CD4-positive, alpha-beta T cell treated with Interleukin-17A for 1 hour (primary cell): ENCODE results near the gene GDAP1L1.
A peak's percentile ranks its signal among the peaks of the same experiment; 100 is the strongest.
"Not testable (repeated sequence)": the region's sequence is repeated elsewhere in the genome, so short reads cannot be mapped to it uniquely, and the experiment has no call there.

Experiments used
- DNase-seq: peaks from one replicate; pipeline ENCODE4 v3.0.0-alpha.2; 2020

GDAP1L1 gene

DNA sequence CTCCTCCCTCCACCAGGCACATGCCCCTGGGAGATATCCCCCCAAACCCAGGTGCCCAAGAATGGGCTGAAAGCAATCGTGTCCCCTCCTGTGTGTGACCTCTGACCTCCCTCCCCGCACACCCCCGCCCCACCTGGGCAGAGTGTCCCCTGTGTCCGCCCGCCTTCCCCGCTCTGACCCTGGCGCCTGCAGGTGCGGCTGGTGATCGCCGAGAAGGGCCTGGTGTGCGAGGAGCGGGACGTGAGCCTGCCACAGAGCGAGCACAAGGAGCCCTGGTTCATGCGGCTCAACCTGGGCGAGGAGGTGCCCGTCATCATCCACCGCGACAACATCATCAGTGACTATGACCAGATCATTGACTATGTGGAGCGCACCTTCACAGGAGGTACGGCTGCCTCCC lies 9.9 kb downstream of the GDAP1L1 start:
- no peak for DNase-seq

DNA sequence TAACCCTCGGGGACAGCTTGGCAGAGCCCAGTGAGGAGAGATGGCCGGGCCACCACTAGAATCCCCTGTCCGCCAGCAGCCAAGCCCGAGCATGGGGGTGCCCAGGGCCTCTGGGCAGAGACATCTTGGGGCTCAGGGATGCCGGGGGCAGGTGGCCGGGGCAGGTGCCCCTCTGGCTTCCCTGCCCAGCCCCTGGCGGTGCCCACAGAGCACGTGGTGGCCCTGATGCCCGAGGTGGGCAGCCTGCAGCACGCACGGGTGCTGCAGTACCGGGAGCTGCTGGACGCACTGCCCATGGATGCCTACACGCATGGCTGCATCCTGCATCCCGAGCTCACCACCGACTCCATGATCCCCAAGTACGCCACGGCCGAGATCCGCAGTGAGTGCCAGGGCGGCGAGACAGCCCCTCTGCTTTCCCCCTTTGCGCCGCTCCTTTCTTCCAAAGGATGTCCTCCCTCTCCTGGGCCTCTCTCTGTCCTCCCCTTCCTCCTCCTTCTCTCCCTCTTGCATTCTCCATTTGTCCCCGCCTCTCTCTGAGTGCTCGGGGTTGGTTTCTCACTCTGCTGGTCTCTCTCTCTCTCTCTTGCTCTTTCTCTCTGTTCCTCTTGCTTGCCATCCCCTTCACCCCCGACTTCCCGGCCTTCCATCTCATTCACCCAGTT lies 11.2 kb downstream of the GDAP1L1 start:
- no peak for DNase-seq

DNA sequence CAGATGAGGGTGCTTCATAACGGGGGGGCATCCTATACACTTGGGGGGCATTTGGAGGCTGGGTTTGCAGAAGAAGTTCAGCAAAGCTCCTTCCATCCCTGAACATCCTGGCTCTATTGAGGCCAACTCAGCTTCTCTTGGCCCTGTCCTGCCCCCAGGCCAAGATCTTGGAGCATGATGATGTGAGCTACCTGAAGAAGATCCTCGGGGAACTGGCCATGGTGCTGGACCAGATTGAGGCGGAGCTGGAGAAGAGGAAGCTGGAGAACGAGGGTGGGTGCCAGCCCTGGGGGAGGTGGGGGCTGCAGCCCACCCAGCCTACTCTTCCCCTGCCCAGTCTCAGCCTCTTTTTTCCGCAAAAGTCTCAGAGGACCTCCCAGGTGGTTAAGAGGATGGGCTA lies 17.2 kb downstream of the GDAP1L1 start:
- DNase-seq, result no peak

DNA sequence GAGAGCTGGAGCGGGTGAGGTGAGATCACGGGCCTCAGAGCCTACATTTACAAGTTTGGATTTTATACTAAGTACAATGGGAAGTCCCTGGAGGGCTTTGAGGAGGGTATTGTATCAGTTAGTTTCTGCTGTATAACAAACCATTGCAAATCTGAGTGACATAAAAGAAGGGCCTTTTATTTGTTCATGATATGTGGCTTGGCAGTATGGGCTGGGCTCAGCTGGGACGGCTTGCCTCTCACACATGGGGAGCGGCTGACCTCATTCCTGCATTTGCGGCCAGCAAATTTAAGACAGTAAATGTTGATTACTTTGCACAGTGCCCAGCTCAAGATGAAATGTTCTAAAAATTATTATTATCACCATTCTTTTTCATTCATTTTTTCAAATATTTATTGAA lies 21.7 kb downstream of the GDAP1L1 start:
- no peak for DNase-seq

DNA sequence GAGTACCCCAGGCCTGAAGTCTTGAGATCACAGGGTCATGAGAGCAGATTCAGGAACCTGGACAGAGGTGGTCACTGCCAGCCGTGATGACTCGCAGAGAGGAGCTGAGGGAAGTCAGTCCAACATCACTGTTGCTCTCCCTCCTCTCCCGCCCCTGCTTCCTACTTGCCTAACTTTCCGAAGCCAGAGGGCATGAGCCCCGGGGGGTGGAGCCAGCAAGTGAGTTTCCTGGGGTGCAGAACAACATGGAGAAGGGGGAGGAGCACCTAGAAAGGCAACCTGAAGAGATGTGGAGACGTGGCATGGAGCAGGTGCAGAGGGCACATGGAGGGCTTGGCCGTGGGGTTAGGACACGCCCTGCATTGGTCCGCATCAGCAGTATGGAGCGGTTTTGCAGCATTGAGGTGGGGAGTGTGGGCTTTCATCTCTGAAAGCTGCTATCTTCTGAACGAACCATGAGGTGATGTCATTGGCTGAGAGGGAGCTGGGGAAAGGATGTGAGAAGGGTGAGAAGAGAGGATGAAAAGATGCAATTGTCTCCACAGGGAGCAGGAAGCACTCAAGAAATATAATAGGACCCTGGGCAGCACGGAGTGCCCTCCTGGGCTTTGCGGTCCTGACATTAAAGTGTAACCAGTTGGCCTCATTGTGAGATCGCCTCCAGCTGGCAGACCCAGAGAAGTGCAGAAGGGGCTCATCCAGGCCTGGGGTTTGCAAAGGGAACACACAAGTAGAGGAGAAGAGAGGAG lies 25.0 kb downstream of the GDAP1L1 start:
- peak; percentile 7 for DNase-seq

DNA sequence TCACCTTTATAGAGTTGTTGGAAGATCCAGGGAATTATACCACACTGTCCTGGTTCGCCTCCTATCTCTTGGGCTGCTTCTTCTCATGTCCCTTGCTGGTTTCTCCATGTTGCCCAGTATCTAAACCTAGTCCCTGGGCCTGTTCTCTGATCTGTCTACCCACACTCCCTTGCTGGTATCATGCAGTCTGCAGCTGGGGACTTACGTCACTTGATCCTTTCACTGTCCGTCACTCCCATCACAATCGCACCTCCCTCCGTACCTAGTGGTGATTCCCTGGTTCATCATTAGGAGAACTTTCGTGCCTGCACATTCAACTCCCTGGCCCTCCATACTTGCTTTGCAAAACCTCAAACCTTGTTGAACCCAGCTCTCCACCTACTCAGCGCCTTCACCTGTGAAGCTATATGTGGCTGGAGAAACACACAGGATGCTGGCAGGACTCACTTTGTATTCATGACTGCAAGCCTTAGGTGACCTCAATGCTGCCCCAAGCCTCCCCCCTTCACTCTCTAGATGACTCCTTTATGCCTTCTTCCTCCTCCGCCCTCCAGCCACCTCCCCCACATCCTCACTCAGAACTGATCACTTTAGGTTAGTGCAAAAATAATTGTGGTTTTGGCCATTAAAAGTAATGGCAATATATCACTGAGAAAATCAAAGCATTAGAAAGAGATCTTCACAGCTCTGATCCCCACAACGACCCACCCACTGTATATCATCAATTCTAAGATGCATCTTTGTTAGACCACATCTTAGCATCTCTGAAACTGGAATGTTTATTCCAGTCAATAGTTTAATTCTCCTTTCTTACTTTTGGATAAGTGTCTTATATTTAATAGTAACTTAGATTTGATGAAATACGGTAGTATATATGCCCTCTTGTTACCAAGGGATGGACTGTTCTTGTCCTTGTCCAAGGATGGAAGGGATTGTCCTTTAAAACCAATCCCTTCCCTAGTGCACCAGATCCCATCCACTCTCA lies 26.4 kb downstream of the GDAP1L1 start:
- DNase-seq, result no peak

DNA sequence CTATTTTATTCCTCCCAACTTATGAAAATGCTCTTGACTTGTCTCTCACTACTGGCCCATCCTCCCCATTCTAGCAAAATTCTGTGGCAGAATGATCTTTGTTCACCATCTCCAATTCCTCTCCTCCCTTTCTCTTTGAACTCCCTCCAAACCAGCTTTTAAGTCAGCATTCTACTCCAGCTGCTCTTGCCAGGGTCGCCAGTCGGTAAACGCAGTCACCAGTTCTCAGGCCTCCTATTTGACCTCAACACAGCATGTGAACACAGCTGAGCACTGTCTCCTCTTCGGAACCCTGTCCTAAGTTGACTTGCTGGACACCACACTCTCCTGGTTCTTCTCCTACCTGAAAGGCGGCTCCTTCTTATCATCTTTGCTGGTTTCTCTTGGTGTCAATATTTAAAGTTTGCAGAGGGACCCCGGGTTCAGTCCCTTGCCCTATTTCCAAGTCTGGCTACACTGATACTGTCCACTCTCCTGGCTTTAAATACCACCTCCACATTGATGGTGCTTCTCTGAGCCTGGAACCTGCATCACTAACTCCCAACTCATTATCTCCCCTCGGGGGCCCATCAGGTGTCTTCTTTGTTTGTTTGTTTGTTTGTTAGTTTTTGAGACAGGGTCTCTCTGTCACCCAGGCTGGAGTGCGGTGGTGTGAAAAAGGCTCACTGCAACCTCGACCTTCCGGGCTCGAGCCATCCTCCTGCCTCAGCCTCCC lies 27.4 kb downstream of the GDAP1L1 start:
- DNase-seq, result no peak

DNA sequence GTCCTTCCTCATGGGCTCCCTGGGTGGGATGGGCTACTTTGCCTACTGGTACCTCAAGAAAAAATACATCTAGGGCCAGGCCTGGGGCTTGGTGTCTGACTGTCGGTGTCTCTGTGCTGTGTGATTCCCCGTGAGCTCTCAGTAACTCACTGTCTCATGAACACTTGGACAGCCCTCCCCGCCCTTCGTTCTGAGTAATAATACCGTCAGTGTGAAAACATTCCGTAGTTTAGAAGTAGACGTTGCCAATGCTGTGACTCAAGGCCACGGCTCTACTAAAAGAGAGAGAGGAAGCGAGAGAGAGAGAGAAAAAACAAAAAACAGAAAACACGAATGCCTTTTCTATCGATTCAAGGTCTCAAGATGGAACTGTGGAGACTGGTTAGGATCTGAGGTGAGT lies 32.1 kb downstream of the GDAP1L1 start:
- DNase-seq, result no peak

DNA sequence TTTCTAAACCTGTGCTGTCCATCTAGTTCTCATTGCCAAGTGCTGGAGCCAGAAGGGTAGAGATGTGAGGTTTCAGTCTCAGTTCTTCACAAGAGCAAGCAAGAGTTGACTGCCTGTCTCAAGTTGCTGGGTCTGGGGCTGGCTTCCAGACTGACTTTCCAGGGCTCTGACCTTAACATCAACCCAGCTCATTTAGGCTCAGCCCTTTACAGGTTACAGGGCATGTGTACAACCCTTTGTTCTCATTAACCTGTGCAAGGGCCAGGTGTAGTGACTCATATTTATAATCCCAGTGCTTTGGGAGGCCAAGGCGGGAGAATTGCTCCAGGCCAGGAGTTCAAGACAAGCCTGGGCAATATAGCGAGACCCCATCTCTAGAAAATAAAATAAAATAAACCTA lies 33.3 kb downstream of the GDAP1L1 start:
- DNase-seq, result no peak

DNA sequence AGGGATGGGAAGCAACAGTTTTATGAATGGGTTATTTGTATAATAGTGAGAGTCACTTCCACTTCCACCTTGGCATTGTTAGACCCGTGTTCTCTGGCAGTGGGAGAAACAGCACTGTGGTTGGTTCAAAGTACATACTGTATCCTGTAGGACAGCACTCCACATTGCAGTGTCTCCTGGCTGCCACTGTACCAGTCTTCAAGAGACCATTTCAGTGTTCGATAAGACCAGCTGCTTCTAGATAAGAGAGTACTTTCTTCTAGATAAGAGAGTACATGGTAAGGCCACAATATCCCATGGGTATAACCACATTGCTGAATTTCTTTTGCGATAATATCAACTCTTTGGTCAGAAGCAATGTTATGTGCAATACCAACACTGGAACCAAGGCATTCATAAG lies 35.1 kb downstream of the GDAP1L1 start:
- DNase-seq, result no peak

DNA sequence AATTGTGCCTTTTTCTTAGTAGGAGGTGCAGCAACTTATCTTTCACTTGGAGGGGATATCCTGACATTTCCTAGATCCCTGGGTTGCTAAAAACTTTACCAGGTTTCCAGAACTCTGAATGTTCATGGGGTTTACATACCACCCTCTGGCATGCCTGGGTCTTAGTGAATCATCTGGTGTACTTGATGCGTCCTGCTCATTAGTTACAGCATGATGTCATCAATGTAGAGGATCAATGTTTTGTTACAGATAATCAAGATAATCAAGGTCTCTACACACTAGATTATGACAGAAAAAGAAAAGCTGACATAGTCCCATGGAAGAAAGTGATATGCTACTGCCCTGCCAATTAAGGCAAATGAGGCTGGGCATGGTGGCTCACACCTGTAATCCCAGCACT lies 36.9 kb downstream of the GDAP1L1 start:
- DNase-seq, result no peak

DNA sequence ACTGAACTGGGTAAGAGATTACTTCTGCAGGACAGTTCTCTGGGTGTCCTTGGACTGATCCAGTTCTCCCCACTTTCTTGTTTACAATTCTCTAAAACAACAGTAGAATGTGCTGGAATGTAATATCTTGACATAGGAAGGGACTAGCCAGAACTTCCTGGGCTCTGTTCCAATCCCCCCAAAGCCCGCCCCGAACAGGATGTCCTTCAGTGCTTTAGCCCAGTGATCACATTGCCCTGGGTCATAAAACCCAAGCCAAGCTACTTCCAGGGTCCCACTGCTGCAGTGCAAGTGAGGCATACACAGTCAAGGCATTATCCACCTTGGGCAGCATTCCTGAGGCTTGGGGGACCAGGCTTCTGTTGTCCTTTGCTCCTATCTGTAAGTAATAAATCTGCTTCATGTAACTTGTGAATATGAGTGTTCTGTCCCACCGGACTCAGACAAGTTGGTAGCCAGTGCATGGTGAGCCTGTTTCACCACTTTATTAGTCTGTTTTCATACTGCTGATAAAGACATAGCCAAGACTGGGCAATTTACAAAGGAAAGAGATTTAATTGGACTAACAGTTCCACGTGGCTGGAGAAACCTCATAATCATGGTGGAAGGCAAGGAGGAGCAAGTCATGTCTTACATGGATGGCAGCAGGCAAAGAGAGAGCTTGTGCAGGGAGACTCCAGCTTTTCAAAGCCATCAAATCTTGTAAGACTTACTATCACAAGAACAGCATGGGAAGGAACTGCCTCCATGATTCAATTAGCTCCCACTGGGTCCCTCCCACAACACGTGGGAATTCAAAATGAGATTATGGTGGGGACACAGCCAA lies 40.4 kb downstream of the GDAP1L1 start:
- no peak for DNase-seq

DNA sequence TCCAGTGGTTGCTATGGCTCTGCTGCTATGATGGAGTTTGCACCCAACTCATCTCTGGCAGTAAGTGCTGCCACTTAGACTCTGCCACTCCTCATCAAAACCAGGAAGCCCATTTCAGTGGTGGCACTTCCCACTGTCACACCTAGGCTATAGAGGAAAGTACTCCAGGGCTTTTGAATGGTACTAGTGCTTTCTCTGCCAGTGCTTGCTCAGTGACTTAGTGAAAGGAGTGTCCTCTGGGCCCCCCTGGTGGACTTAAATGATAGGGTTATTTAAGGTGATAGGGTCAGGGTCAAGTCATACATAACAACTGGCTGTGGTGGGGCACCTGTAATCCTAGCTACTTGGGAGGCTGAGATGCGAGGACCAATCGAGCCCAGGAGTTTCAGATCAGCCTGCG lies 41.1 kb downstream of the GDAP1L1 start:
- peak; percentile 26 for DNase-seq

DNA sequence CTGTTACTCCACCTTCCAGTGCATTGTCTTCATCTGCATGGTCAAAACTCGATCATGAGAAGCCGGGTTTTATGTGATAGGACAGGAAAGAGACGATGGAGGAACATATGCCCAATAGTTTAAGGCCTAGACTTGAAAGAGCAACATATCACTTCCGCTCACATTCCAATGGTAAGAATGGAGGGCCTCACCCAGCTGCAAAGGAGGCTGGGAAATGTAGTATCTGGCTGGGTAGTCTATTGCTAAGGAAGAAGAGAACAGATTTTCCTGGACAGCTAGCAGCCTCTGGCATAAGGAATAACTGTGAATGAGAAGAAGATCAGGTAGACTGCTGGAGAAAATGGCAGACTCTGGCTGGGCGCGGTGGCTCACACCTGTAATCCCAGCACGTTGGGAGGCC lies 44.6 kb downstream of the GDAP1L1 start:
- DNase-seq, result no peak

DNA sequence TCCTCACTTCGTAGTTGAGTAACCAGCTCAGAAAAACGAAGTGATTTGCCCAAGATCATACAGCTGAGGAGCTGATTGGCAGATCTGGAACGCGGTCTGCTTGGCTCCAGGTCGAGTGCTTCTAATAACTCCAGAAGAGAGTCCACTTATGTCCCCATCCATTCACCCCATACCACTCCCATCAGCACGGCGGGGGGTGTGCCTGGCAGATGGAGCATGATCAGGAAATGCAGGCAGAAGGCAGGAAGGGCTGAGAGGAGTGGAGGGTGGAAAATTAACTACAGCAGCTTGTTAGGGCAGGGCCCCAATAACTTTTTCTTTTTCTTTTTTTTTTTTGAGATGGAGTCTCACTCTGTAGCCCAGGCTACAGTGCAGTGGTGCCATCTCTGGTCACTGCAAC lies 48.9 kb downstream of the GDAP1L1 start:
- no peak for DNase-seq

DNA sequence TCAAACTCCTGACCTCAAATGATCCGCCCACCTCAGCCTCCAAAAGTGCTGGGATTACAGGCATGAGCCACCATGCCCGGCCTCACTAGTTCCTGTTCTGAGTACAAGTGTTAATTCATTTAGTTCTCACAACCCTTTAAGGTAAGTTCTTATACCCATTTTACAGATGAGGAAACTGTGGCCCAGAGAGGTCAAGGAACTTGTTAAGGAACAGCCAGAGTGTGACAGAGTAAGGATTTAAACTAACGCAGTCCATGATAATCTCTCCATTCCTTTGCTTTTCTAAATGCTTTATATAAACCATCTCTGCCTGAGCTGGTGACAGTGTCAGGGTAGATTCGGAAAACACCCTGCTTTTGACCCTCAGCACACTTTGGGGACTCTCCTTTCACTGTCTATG lies 50.6 kb downstream of the GDAP1L1 start:
- DNase-seq, result no peak

DNA sequence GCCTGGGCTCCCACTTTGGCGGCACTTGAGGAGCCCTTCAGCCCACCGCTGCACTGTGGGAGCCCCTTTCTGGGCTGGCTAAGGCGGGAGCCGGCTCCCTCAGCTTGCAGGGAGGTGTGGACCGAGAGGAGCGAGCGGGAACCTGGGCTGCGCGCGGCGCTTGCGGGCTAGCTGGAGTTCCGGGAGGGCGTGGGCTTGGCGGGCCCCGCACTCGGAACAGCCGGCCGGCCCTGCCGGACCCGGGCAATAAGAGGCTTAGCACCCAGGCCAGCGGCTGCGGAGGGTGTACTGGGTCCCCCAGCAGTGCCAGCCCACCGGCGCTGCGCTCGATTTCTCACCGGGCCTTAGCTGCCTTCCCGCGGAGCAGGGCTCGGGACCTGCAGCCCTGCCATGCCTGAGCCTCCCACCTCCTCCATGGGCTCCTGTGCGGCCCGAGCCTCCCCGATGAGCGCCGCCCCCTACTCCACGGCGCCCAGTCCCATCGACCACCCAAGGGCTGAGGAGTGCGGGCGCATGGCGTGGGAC lies 52.0 kb downstream of the GDAP1L1 start:
- DNase-seq, result not testable (repeated sequence)

DNA sequence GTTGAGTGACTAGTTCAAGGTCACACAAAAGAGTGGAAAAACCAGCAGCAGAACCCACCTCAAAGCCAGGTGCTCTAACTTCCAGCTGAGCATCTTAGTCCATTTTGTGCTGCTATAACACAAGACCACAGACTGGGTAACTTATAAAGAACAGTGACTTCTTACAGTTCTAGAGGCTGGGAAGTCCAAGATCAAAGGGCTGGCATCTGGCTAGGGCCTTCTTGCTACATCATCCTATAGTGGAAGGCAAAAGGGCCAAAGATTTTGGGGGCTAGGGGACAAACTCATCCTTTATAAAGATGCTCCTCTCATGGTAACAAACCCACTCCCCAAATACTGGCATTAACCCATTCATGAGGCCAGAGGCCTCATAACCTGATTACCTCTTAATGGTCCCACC lies 54.2 kb downstream of the GDAP1L1 start:
- DNase-seq, result no peak

DNA sequence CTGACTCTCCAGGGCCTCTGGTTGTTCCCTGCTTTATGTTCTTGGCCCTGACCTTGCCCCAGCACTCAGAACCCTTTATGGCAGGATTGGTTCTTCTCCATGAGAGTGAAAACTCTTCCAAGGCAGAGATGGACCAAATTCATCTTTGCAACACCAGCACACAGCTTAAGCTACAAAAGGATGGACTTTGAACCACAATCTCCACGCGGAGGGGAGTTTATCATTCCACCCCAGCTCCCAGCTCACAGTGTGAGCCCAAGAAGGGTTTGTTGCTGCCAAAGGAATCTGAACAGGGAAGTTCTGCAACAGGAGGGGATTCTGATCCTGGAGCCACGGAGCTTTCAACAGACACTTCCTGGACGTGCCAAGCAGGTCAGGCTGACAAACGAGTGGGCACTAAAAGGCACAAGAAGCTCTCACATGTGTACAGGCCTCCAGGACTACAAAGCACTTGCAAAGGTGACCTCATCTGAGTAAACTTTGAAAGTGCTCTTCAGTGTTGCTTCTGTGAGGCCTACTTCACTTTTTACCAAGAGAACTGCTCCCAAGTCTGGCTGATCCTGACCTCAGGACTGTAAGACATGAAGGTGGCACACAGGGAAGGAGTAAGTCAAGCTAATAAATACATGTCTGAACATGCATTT lies 55.0 kb downstream of the GDAP1L1 start:
- no peak for DNase-seq

DNA sequence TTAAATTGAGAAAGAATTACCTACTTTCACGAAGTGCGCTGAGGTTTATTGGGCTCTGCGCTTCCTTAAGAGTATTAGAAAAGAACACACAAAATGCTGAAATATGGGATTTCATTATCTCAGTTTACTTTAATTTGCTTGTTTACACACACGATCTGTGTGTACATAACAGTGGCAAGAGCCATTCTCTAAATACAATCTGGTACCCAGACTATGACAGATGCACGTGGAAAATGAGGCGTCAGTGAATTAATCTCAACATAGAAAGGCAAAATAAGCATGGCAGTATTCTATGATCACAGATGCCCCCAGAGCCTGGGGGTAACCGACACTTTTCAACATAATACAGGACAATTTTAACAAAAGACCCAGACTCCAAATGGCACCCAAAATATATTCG lies 55.6 kb downstream of the GDAP1L1 start:
- DNase-seq, result no peak

DNA sequence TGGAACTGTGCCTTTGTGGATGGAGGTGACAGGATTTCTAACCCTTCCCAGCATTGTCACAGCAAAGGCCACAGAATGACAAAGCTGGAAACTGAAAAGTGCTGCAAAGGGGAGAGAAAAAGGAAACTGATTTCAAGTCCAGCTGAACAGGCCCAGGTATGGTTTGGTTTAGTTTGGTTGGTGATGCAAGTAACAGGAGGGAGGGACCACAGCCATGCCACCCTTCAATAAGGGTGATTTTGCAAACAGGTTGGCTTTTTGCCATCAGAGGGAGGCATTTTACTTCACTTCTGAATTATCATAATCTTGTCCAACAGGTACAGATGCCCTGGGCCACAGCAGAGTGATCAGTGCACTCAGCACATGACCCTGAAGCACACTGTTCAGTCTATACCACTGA lies 57.3 kb downstream of the GDAP1L1 start:
- DNase-seq, result no peak
